Endometrial microvascular endothelial cells (primary cell): Measurements from ENCODE around the gene B3GNT8. TPM values are rescaled to one million over a fixed set of nuclear protein-coding genes. Genes with fewer than 3 reads are reported as not detected.

Experiments
- in situ Hi-C: cut with HindIII; loops from 2 replicates; pipeline ENCODE4 v1.10.0; 2017; ENCODE audit warnings: low sequenced_read_pairs, low pct_unique_long_range_greater_than_20kb; ENCODE audit errors: inconsistent ontology term
- total RNA-seq: library from RNA; depleted of rRNA; stranded (reverse); fragments of >200 nt; gene quantifications from one replicate; pipeline ENCODE4 v1.2.3, GENCODE V29; 2015; ENCODE audit errors: inconsistent ontology term

B3GNT8 gene
- total RNA-seq, 1 donor from 2014 or later = 2.3 TPM

- in situ Hi-C loops = loop anchor here (25.0 kb wide), 1 partner anchor 140 kb away; no protein-coding TSS in a partner anchor
Observed at GRCh38 chr19:41421973-41422372, 5.2 kb downstream of the B3GNT8 start.

GRCh38 chr19:41421314-41421713 is 5.9 kb downstream of the B3GNT8 start:
- in situ Hi-C loops = loop anchor here (25.0 kb wide), 1 partner anchor 141 kb away; no protein-coding TSS in a partner anchor

GRCh38 chr19:41420101-41420880 is 6.9 kb downstream of the B3GNT8 start:
- in situ Hi-C loops = loop anchor here (25.0 kb wide), 1 partner anchor 142 kb away; no protein-coding TSS in a partner anchor

- in situ Hi-C loops = loop anchor here (25.0 kb wide), 1 partner anchor 146 kb away; no protein-coding TSS in a partner anchor
Observed at GRCh38 chr19:41416194-41416674, 10.9 kb downstream of the B3GNT8 start.

GRCh38 chr19:41415154-41415571 is 12.0 kb downstream of the B3GNT8 start:
- in situ Hi-C loops = loop anchor here (25.0 kb wide), 1 partner anchor 147 kb away; no protein-coding TSS in a partner anchor

GRCh38 chr19:41414461-41414860 is 12.7 kb downstream of the B3GNT8 start:
- in situ Hi-C loops = loop anchor here (25.0 kb wide), 1 partner anchor 148 kb away; no protein-coding TSS in a partner anchor

GRCh38 chr19:41413947-41414346 is 13.2 kb downstream of the B3GNT8 start:
- in situ Hi-C loops = loop anchor here (25.0 kb wide), 1 partner anchor 148 kb away; no protein-coding TSS in a partner anchor

GRCh38 chr19:41412953-41413352 is 14.2 kb downstream of the B3GNT8 start:
- in situ Hi-C loops = loop anchor here (25.0 kb wide), 1 partner anchor 149 kb away; no protein-coding TSS in a partner anchor

- in situ Hi-C loops = loop anchor here (25.0 kb wide), 1 partner anchor 150 kb away; no protein-coding TSS in a partner anchor
Observed at GRCh38 chr19:41411968-41412265, 15.3 kb downstream of the B3GNT8 start.

- in situ Hi-C loops = loop anchor here (25.0 kb wide), 1 partner anchor 151 kb away; no protein-coding TSS in a partner anchor
Observed at GRCh38 chr19:41411100-41411967, 15.8 kb downstream of the B3GNT8 start.

GRCh38 chr19:41410336-41411054 is 16.7 kb downstream of the B3GNT8 start:
- in situ Hi-C loops = loop anchor here (25.0 kb wide), 1 partner anchor 152 kb away; no protein-coding TSS in a partner anchor

- in situ Hi-C loops = loop anchor here (25.0 kb wide), 1 partner anchor 153 kb away; no protein-coding TSS in a partner anchor
Observed at GRCh38 chr19:41409288-41409687, 17.9 kb downstream of the B3GNT8 start.

GRCh38 chr19:41408846-41409245 is 18.3 kb downstream of the B3GNT8 start:
- in situ Hi-C loops = loop anchor here (25.0 kb wide), 1 partner anchor 153 kb away; no protein-coding TSS in a partner anchor

GRCh38 chr19:41408256-41408655 is 18.9 kb downstream of the B3GNT8 start:
- in situ Hi-C loops = loop anchor here (25.0 kb wide), 1 partner anchor 154 kb away; no protein-coding TSS in a partner anchor

- in situ Hi-C loops = loop anchor here (25.0 kb wide), 1 partner anchor 155 kb away; no protein-coding TSS in a partner anchor
Observed at GRCh38 chr19:41407271-41407670, 19.9 kb downstream of the B3GNT8 start.

GRCh38 chr19:41405776-41406175 is 21.4 kb downstream of the B3GNT8 start:
- in situ Hi-C loops = loop anchor here (25.0 kb wide), 1 partner anchor 157 kb away; no protein-coding TSS in a partner anchor

- in situ Hi-C loops = loop anchor here (25.0 kb wide), 1 partner anchor 159 kb away; no protein-coding TSS in a partner anchor
Observed at GRCh38 chr19:41403181-41403970, 23.8 kb downstream of the B3GNT8 start.
